GM18498 (cell line): ENCODE measurements around the gene SPC25.
"Not testable (repeated sequence)": the region's sequence is repeated elsewhere in the genome, so short reads cannot be mapped to it uniquely, and the experiment has no call there.

Source experiments
- ATAC-seq: cut with Tn5 transposase; IDR thresholded peaks from one replicate; pipeline ENCODE4 v1.9.1; 2021; ENCODE audit warnings: mild to moderate bottlenecking, moderate library complexity; ENCODE audit not compliant: unreplicated experiment

SPC25 gene

GRCh38 chr2:168904358-168904757 is 14.1 kb upstream of the SPC25 start:
- ATAC-seq, result no peak

DNA sequence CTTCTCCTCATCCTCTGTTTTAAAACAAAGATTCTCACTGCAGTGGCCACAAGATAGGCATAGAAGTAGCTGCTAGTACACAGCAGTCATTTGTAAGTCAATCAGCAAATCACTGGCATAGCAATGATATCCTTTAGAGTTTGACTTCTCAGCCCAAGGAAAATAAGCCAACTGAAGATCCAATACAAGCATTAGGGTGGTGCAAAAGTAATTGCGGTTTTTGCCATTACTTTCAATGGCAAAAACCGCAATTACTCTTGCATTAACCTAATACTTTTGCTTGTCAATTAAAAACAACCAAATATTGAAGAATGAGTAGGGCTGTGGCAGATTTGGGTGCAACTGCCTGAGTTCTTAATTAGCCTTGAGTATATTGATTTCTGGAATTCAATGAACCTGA is 13.7 kb upstream of the SPC25 start:
- no peak for ATAC-seq

GRCh38 chr2:168901003-168901402 is 10.8 kb upstream of the SPC25 start, which contains the start of gene G6PC2:
G6PC2 (plus strand) TSS chr2:168901291; CDS start chr2:168901332, 41 bp downstream.
- no peak for ATAC-seq

DNA sequence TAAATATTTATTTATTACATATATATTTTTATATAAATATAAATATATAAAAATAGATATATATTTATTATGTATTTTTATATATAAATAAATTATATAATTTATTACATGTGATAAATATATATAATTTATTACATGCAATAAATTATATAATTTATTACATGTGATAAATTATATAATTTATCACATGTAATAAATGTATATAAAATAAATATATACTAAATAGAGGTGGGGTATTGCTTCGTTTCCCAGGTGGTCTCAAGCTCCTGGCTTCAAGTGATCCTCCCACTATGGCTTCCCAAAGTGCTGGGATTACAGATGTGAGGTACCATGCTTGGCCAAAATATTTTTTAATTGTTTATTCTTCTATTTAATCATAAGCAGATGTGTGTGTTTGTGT is 7.2 kb upstream of the SPC25 start:
- ATAC-seq, result no peak

GRCh38 chr2:168896783-168897182 is 6.6 kb upstream of the SPC25 start:
- no peak for ATAC-seq

- no peak for ATAC-seq
These were observed 5.5 kb upstream of the SPC25 start for GRCh38 chr2:168895771-168896170.

- ATAC-seq, result no peak
These were observed 4.5 kb upstream of the SPC25 start for GRCh38 chr2:168894720-168895119.

GRCh38 chr2:168894101-168894500 is 3.9 kb upstream of the SPC25 start:
- no peak for ATAC-seq

GRCh38 chr2:168892327-168892726 is 2.1 kb upstream of the SPC25 start:
- ATAC-seq, result no peak

DNA sequence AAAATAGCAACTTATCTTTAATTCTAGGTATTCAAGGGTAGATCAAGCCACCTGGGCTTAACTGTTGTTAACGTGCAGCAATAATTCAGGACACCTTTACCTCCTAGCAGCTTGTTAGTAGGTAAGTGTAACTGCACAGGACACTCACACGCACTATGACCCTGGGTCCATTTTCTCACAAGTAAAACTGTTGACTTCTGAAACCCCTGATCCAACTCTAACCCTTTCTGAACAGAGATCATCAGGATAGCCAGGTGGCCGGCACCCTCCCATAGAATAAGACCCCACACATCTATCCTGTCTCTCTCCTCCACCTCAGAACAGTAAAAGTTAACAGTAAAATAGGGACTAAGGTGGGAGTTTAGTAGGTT is 610 bp downstream of the SPC25 start:
- ATAC-seq, result no peak

DNA sequence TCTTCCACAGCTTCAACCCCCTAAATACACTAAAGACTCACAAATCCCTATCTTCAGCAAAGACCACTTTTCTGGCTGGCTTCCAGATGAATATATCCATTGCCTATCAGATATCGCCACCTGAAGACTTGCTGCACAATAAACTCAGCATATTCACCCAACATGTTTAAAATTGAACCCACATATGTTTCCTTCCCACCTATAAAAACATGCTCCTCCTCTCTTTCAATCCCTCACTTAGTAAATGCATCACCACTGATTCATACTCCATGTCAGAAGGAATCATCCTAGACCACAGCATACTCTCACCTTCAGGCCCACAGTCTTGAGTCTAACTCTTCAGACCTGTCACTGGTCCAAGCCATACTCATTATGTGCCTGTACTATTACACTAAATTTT is 5.3 kb downstream of the SPC25 start:
- no peak for ATAC-seq

DNA sequence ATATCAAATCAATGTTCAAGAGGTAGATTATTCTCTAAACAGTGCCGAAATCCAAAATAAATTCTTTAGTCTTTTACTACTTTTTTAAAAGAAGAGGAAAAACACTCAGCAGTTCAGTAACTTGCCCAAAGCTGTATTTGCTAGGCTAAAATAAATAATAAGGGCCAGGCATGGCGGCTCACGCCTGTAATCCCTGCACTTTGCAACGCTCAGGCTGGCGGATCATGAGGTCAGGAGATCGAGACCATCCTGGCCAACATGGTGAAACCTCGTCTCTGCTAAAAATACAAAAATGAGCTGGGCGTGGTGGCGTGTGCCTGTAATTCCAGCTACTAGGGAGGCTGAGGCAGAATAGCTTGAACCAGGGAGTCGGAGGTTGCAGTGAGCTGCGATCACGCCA is 8.1 kb downstream of the SPC25 start:
- not testable (repeated sequence) for ATAC-seq

DNA sequence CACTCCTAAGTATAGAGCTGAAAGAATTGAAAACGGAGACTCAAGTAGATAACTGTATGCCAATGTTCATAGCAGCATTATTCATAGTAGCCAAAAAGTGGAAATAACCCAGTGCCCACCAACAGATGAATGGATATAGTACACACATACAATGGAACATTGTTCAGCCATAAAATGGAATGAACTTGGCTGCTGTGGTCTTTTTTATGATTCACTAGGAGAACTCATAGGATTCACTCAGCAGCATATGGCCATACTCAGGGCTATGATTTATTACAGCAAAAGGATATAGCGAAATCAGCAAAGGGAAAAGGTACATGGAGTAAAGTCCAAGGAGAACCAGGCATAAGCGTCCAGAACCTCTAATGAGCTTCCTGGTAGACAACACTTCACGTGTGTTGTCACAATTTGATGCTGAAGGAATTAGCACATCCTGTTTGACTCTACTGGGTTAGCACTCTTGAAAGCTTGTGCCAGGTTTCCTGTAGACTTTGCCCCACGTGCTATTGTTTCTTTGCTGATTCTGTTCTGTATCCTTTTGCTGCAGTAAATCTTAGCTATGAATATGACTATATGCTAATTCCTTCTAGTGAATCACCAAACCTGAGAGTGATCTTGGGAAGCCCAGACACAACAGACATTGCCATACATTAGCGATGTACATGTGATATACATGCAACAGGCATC is 15.7 kb downstream of the SPC25 start:
- ATAC-seq, result no peak

DNA sequence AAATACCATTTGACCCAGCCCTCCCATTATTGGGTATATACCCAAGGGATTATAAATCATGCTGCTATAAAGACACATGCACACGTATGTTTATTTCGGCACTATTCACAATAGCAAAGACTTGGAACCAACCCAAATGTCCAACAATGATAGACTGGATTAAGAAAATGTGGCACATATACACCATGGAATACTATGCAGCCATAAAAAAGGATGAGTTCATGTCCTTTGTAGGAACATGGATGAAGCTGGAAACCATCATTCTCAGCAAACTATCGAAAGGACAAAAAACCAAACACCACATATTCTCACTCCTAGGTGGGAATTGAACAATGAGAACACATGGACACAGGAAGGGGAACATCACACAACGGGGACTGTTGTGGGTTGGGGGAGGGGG is 19.4 kb downstream of the SPC25 start:
- ATAC-seq, result not testable (repeated sequence)

- ATAC-seq, result not testable (repeated sequence)
These were observed 19.9 kb downstream of the SPC25 start for GRCh38 chr2:168870369-168870768.

DNA sequence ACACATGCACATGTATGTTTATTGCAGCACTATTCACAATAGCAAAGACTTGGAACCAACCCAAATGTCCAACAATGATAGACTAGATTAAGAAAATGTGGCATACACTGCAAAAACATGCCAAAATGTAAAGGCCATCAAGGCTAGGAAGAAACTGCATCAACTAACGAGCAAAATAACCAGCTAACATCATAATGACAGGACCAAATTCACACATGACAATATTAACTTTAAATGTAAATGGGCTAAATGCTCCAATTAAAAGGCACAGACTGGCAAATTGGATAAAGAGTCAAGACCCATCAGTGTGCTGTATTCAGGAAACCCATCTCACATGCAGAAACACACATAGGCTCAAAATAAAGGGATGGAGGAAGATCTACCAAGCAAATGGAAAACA is 23.1 kb downstream of the SPC25 start:
- ATAC-seq, result not testable (repeated sequence)

DNA sequence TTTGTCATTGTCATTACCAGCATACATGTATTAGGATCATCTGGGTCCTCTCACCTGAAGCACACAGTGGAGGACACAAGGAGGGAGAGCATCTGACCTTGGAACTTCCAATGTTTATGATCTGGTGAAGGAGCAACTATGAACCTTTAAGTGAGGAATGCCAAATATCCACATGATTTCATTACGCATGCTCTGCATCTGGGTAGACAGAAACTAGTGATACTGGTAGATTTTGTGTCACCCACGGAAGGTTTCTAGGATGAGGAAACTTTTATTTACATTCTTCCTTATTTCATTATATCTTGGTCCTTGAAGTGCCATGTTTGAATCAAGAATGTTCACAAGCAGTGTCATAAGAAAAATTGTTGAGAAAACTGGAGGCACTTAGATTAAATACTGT is 32.1 kb downstream of the SPC25 start:
- ATAC-seq, result no peak

DNA sequence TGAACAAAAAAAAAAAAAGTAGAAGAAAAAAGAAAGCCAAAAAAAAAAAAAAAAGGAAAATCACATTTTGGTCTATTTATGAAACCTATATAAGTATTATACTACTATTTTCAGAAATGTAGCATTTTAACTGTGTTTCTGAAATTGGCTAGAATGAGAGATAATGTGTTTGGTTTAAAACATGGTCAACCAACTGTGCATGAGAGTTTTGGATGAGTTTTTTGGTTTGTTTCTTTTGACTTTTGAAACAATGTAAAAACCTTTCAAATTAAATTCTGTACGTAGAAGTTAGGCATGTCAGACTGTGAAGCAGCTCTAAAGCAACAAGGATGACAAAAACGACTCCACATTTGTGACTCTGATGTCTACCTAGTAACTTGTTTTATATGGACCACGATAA is 34.6 kb downstream of the SPC25 start:
- no peak for ATAC-seq

GRCh38 chr2:168854651-168855050 is 35.6 kb downstream of the SPC25 start:
- ATAC-seq, result no peak

DNA sequence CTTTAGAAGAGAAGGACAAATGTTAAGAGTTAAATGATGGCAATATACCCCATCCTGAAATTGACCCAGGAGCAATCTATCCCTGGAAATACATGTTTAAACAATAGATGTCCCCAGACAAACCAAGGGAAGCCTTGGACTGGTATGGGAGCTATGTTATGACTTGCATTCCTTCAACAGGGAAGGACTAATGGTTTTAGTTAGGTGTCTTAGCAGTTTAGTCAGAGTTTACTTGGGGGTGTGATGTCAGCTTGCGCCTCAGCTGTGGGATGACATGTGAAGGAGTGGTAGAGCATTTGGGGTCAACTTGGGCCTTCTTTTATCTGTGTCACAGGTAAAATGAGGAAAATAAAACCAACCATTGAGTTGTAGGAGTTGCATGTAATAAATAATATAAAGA is 36.8 kb downstream of the SPC25 start:
- ATAC-seq, result no peak

GRCh38 chr2:168852481-168852880 is 37.7 kb downstream of the SPC25 start:
- no peak for ATAC-seq

GRCh38 chr2:168851674-168852320 is 38.4 kb downstream of the SPC25 start:
- no peak for ATAC-seq

- no peak for ATAC-seq
These were observed 39.4 kb downstream of the SPC25 start for GRCh38 chr2:168850846-168851245.
